SK-N-MC (cell line): ENCODE measurements around the gene ZNF346.

ENCODE experiments used
- EZH2 ChIP-seq: fragments of 200-600 bp; sonication (generic); IDR thresholded peaks from one replicate; pipeline ENCODE4 v1.6.1; 2017; ENCODE audit warnings: antibody characterized with exemption
- POLR2AphosphoS5 ChIP-seq: IDR thresholded peaks from 2 replicates; pipeline ENCODE4 v1.6.1; 2012; ENCODE audit warnings: mild to moderate bottlenecking, low read depth, low read length, borderline replicate concordance

- TF ChIP-seq EZH2: no peak
- TF ChIP-seq POLR2AphosphoS5: no peak
Measured at GRCh38 chr5:177130211-177131018, 107.9 kb downstream of the ZNF346 start.
